ENCODE measurements around the gene ADARB2.

DNA sequence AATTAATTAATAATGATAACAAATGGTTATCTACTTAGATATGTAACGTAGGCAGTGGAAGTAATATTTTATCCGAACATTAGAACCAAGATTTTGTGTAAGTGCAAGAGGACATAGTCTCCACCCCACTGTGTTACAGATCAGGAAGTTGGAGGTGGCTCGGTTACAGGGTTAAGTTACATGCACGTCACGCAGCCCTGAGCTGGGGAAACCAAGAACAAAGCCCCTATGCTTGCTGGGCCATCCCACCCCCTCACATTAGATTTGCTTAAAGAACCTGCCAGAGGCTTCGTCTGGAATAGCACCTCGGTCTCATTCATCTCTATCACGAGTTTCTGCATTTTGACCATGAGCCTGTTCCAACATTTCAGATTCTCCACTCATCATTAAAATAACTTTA, 214.1 kb downstream of the ADARB2 start:
- no peak for TF ChIP-seq CTCF (IDR thresholded peaks at IDR 0.05)
- no peak for TF ChIP-seq POLR2AphosphoS5 (IDR thresholded peaks at IDR 0.05; ENCODE audit: low read depth, low read length)
